HG03460 (cell line): ENCODE data around the gene KRTAP10-3.

ENCODE experiments used
- ATAC-seq: cut with Tn5 transposase; IDR thresholded peaks from one replicate; pipeline ENCODE4 v1.9.1; 2021; ENCODE audit not compliant: unreplicated experiment

The KRTAP10-3 gene

GRCh38 chr21:44549525-44550211, 8.9 kb downstream of the KRTAP10-3 start:
- ATAC-seq, result no peak

- no peak for ATAC-seq
These were observed 9.7 kb downstream of the KRTAP10-3 start for GRCh38 chr21:44548922-44549321.

- ATAC-seq, result no peak
These were observed 10.2 kb downstream of the KRTAP10-3 start for GRCh38 chr21:44548381-44548780.

- no peak for ATAC-seq
These were observed 10.8 kb downstream of the KRTAP10-3 start for GRCh38 chr21:44547656-44548331.

- ATAC-seq, result no peak
These were observed 14.0 kb downstream of the KRTAP10-3 start for GRCh38 chr21:44544566-44544965.

- ATAC-seq, result no peak
These were observed 15.9 kb downstream of the KRTAP10-3 start for GRCh38 chr21:44542716-44543115.

GRCh38 chr21:44540741-44541288, 17.8 kb downstream of the KRTAP10-3 start:
- no peak for ATAC-seq

GRCh38 chr21:44539991-44540666, 18.5 kb downstream of the KRTAP10-3 start, which contains the start of gene KRTAP10-1:
KRTAP10-1 (minus strand) TSS chr21:44540195; CDS start chr21:44540150, 45 bp downstream.
- no peak for ATAC-seq

GRCh38 chr21:44539046-44539445, 19.5 kb downstream of the KRTAP10-3 start:
- ATAC-seq, result no peak

GRCh38 chr21:44537930-44538911, 20.4 kb downstream of the KRTAP10-3 start:
- no peak for ATAC-seq

- ATAC-seq, result no peak
These were observed 22.6 kb downstream of the KRTAP10-3 start for GRCh38 chr21:44535963-44536362.

- no peak for ATAC-seq
These were observed 23.9 kb downstream of the KRTAP10-3 start for GRCh38 chr21:44534688-44535087.

- ATAC-seq, result no peak
These were observed 24.5 kb downstream of the KRTAP10-3 start for GRCh38 chr21:44533891-44534627.

GRCh38 chr21:44533121-44533890, 25.3 kb downstream of the KRTAP10-3 start:
- no peak for ATAC-seq

- ATAC-seq, result no peak
These were observed 25.9 kb downstream of the KRTAP10-3 start for GRCh38 chr21:44532712-44533111.

GRCh38 chr21:44531606-44532564, 26.7 kb downstream of the KRTAP10-3 start:
- ATAC-seq, result no peak

GRCh38 chr21:44530903-44531605, 27.5 kb downstream of the KRTAP10-3 start:
- ATAC-seq, result no peak
